Measurements from ENCODE around the gene RTEL1. TPM values are rescaled to one million over a fixed set of nuclear protein-coding genes. Genes with fewer than 3 reads are reported as not detected.

RTEL1 gene
- total RNA-seq, 1 experiment from 2014 or later = 33.4 TPM

GRCh38 chr20:63662813-63663189 is 4.7 kb downstream of the RTEL1 start:
- H2AFZ ChIP-seq (ENCODE audit: low read length) = no peak overlapping the region
- no peak overlapping the region for H3T11ph ChIP-seq (ENCODE audit: low read length)
- WGBS (ENCODE audit: extremely low coverage, insufficient read length, low lambda C conversion rate) = no CpG with 5 or more reads among the region's 9 CpGs
- H3K23me2 ChIP-seq (ENCODE audit: insufficient read length, low read depth, low read length, poor library complexity, severe bottlenecking) = peaks cover 7% of the 10 kb centered on the region
- no peak overlapping the region for H4K5ac ChIP-seq (ENCODE audit: insufficient read length, low read depth, low read length)
- no peak overlapping the region for H3K4ac ChIP-seq (ENCODE audit: low read depth, low read length)
- H3K9me3 ChIP-seq (ENCODE audit: control insufficient read depth, low read depth, low read length) = no peaks in the 10 kb centered on the region
- no peak overlapping the region for H3K14ac ChIP-seq (ENCODE audit: insufficient read depth, low read length)
- H4K91ac ChIP-seq (ENCODE audit: insufficient read length, low read depth, low read length) = no peak overlapping the region
- no peak overlapping the region for H2BK120ac ChIP-seq (ENCODE audit: low read depth, low read length, poor library complexity, severe bottlenecking)
- no peak overlapping the region for H3K9ac ChIP-seq (ENCODE audit: extremely low read depth, insufficient read length, low read length)
- no peak overlapping the region; a peak in 1 of 5 replicates for H3K4me3 Mint-ChIP-seq
- no peak overlapping the region for H2BK5ac ChIP-seq (ENCODE audit: insufficient read length, low read length)
- no peak overlapping the region for H3K56ac ChIP-seq (ENCODE audit: insufficient read length, low read depth, low read length)
- peaks cover 21 to 53% (median 45%) of the 10 kb centered on the region in 3 experiments for H3K36me3 Mint-ChIP-seq (ENCODE audit: insufficient read depth in 1 of 3, low read depth in 3 of 3)
- H4K20me1 ChIP-seq (ENCODE audit: control insufficient read depth, insufficient read depth, insufficient read length) = no peaks in the 10 kb centered on the region
- DNase-seq = no peak
- H3K4me1 ChIP-seq (ENCODE audit: insufficient read depth, low read length) = no peaks in the 10 kb centered on the region; the same call in 1 of the 2 replicates
- no peaks in the 10 kb centered on the region for H3K9me3 Mint-ChIP-seq
- no peak overlapping the region for H4K8ac ChIP-seq (replicated peaks; ENCODE audit: insufficient read length, low read depth, low read length)
- no peaks in the 10 kb centered on the region for H3K79me1 ChIP-seq (ENCODE audit: insufficient read depth, low read depth, low read length, poor library complexity, severe bottlenecking)
- H3K79me2 ChIP-seq (ENCODE audit: insufficient read depth, low read length) = no peaks in the 10 kb centered on the region
- H3K4me1 Mint-ChIP-seq = peaks cover 7 to 18% of the 10 kb centered on the region in 2 experiments
- no peak overlapping the region for H3K4me2 ChIP-seq (ENCODE audit: insufficient read depth, insufficient read length, low read length)
- no peak overlapping the region for H2AK5ac ChIP-seq (ENCODE audit: insufficient read length, low read length)
- H2BK15ac ChIP-seq (ENCODE audit: low read depth, low read length) = no peak overlapping the region
- H2BK20ac ChIP-seq (ENCODE audit: low read depth, low read length, poor library complexity, severe bottlenecking) = no peak overlapping the region
- H3K27me3 Mint-ChIP-seq (ENCODE audit: low read depth) = no peaks in the 10 kb centered on the region
- TF ChIP-seq CTCF (conservative IDR thresholded peaks at IDR 0.05) = no peak
- no peak overlapping the region for H3K23ac ChIP-seq (ENCODE audit: insufficient read length, low read depth, low read length)
- H3K27ac ChIP-seq (ENCODE audit: insufficient read length, low read depth, low read length) = no peak overlapping the region
- no peak overlapping the region for H2BK12ac ChIP-seq (ENCODE audit: insufficient read length, low read depth, low read length)
- H3K18ac ChIP-seq (ENCODE audit: insufficient read length, low read depth, low read length) = no peak overlapping the region
- no peaks in the 10 kb centered on the region; the same call in 1 of the 2 replicates for H3K27me3 ChIP-seq (ENCODE audit: insufficient read depth, low read length)
- no peak overlapping the region for H3K27ac Mint-ChIP-seq
